Measurements from ENCODE around the gene PIGL.

The PIGL gene

DNA sequence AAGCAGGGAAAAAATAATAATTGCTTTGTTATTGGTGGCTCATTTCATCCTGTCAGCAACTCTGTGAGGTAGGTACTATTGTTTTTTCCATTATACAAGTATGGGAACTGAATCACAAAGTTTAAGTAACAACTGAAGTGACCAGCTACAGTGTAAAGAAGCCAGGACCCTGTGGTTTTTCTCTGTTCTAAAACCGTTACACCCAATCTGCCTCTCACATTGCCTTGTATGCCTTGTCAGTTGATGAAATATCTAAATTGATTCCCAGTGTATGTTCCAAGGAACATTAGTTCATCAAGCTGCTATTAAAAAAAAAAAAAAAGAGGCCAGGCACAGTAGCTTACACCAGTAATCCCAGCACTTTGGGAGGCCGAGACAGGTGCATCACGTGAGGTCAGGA, 5.4 kb downstream of the PIGL start:
- no peak for DNase-seq

DNA sequence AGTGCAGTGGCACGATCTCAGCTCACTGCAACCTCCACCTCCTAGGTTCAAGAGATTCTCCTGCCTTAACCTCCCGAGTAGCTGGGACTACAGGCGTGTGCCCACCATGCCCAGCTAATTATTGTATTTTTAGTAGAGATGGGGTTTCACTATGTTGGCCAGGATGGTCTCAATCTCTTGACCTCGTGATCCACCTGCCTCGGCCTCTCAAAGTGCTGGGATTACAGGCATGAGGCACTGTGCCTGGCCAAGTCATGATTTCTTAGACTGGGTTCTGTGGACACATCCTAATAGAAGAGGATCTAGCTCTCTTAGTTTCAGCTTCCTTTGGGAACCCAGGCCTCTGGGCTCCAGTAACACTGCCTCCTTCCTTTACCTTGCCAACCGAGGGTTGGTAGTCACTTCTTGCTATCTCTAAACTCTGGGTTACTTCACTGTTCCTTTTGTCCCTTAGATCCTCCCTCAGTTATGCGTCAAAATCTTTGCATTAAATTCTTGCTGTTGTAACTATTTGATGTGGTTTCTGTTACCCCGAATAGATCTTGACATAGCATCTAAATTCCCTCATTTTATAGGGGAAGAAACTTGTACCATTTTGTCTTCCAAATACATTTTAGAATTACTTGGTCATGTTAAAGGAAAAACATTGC, 13.0 kb downstream of the PIGL start:
- DNase-seq = peak in 1 of 5 experiments; percentile 23

DNA sequence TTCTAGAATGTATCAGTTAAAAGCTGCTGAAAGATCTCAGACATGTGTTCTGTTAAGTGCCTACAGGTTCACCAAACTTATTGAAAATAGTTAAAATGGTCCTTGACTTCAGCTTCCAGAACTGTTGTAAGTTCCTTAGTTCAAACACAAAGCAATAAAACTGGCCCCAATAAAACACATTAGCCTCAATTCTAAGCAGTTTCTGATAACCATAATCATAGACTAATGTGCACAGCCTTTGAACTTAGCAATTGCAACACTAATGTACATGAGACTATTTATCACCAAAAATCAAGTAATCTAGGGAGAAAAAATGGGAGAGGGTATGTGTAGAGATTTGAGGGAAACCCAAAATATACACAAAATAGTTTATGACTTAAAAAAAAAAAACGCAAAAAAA, 15.4 kb downstream of the PIGL start:
- DNase-seq = no peak

DNA sequence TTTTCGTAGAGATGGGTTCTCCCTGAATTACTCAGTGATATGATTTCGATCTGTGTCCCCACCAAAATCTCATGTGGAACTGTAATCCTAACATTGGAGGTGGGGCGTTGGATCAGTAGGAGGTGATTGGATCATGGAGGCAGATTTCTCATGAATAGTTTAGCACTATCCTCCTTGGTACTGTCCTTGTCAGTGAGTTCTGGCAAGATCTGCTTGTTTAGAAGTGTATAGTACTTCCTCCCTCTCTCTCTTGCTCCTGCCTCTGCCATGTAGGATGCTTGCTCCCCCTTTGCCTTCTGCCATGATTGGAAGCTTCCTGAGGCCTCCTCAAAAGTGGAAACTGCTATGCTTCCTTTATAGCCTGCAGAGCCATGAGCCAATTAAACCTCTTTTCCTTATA, 22.9 kb downstream of the PIGL start:
- DNase-seq = no peak

DNA sequence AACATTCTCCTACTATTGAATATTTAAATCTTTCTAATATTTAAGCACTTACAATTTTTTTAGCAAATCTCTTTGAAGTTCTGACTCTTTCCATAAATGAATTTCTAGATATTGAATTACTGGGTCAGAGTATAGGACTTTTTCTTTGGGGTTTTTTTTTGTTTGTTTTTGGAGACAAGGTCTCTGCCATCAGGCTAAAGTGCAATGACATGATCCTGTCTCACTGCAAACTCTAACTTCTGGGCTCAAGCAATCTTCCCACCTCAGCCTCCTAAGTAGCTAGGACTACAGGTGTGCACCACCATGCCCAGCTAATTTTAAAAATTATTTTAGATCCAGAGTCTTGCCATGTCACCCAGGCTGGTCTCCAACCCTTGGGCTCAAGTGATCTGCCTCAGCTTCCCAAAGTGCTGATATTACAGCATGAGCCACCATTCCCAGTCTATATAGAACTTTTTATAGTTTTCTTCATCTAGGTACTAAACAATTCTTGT, 24.9 kb downstream of the PIGL start:
- DNase-seq = no peak

DNA sequence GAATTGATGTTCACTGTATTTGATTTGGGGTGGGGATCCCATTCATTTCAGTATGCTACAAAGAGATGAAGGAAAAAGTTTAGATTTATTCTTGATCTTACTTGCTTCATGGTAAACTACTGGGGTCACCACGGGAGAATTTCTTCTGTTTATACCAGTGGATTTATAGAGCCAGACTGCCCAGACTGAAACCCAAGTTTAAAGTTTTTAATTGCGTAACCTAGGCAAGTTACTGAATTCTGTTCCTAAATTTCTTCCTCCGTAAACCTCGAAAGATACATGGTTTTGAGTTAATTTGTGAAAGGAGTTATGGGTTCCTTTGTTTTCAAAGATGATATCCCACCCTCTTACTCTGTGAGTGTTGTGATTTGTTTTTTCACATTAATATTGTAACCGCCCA, 26.4 kb downstream of the PIGL start:
- no peak for DNase-seq

DNA sequence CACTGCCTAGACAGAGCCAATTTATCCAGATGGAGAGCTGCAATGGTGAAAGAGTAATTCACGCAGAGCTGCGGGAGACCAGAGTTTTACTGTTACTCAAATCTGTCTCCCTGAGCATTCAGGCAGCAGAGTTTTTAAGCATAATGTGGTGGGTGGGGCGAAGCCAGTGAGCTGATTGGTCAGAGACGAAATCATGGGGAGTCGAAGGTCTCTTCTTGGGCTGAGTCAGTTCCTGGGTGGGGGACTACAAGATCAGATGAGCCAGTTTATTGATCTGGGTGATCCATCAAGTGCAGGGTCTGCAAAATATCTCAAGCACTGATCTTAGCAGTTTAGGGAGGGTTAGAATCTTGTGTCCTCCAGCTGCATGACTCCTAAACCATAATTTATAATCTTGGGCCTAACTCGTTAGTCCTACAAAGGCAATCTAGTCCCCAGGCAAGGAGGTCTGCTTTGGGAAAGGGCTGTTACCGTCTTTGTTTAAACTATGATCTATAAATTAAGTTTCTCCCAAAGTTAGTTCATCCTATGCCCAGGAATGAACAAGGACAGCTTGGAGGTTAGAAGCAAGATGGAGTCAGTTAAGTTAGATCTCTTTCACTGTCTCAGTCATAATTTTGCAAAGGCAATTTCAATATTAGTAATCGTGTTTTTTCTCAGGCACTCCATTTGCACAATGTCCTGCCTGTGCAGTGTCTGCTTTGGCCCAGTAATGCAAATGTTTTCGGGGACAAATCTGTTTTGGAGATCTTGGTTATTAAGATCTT, 27.0 kb downstream of the PIGL start:
- peak in 1 of 5 experiments; percentile 73 for DNase-seq

DNA sequence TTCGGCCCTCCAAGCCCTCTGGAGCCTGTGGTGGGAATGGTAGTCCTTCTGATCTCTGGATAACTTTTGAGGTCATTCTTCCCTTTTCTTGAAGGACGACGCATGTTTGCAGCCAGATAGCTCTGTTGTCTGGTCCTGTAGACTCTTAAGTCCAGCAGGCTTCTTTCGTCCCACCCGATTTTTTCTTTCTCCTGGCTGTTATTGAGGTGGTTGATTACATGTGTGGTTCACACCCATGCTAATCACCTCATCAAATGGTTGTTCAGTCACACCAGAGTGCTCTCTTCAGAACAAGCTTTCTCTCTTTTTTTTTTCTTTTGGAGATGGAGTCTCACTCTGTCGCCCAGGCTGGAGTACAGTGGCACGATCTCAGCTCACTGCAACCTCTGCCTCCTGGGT, 30.6 kb downstream of the PIGL start:
- DNase-seq = no peak

DNA sequence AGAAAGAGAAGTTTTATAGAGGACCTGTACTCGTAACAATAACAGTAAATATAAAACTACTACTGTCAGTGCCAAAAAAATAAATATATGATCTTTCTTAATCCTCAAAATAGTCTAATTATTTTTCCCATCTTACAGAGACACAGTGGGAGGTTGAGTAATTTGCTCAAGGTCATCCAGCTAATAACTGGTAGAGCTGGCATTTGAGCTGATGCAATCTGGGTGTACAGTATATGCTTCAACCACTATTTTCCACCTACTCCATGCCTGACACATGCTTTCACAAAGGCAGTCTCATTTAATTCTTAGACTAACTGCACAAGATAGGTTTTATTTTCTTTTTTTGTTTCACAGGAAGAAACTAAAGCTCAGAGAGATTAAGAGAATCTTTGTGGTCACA, 33.6 kb downstream of the PIGL start:
- no peak for DNase-seq

DNA sequence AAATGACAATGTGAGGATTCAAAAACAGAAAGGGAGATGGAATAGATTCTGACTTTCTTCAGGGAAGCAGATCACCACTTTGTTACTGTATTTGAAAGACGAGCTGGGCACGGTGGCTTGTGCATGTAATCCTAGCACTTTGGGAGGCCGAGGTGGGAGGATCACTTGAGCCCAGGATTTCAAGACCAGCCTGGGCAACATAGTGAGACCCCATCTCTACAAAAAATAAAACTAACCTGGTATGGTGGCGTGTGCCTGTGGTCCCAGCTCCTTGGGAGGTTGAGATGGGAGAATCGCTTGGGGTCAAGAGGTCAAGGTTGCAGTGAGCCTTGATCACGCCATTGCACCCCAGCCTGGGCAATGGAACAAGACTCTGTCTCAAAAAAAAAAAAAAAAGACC, 34.0 kb downstream of the PIGL start:
- DNase-seq = no peak

DNA sequence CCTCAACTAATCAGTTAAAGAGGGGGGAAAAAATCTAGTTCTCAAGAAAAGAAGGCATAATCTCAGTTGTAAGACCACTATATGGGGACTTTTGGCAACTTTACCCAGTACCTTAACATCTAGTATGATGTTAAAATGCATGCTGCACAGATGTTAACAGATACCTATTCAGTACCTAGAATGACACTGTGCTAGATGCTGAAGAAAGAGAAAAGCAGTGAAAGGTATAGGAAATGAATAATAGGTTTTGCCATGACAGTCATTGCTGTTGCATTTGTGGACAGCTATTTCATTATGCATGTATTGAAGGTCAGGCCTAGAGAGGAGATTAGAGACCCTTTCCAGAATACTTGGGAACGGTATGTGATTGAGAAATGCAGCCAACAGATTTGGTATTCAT, 34.5 kb downstream of the PIGL start:
- no peak for DNase-seq

DNA sequence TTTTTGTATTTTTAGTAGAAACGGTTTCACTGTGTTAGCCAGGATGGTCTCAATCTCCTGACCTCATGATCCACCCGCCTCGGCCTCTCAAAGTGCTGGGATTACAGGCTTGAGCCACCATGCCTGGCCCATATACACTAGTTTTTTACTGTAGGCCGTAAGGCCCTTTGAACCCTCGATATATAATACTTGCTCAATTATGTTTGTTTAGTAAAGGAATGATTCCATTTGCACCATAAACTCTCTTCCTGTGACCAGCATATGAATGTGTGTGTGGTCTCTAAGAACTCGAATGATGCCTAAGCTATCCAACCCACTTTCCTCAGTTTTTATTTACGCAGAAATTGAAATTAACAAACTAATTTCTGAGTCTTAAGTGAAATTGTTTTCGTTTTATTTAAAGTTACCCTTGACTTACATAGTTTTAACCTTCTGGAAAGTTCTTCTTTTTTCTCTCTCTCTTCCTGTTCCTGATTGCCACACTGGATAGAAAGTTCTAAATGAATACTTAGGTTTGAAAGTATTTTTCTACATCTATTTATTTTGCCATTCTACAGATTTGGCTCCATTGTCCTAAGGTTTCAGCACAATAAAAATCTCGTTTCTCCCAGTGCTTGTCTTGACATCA, 37.9 kb downstream of the PIGL start:
- DNase-seq = no peak

DNA sequence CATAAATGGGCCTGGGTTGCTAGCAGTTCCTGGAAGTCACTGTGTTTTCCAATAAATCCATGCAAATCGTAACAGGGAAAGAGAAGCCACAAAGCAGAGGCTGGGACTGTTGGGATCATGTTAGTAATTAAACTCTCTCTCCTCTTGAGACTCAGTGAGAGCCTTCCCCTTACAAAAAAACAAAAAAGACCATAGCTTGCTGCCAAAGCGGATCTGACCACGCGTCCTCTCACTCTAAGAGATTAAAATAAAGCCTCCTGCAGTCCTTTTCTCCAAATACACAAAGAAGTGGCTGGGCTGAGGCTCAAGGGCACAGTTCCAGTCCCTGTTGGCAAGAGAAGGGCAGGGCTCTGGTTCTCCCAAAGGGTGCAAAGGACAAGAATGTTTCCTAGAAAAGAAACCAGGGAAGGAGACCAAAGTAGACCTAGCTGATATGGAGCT, 38.5 kb downstream of the PIGL start:
- no peak for DNase-seq

DNA sequence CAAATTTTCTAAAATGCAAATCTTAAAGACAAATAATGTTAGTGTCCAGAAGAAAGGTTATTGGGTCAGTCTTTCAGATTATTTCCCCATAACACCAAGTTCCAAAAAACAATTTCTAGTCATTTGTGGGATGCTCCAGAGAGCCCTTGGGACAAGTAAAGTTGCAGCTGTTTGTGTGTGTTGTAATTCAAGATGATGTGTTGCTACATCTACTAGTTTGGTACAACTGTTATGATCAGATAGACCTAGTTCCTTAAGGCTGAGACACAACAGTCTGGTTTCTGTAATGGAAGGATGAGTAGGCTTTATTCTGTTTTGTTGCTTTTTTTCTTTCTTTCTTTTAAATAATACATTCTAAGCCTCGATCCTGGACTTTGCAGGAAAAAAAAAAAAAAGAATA, 41.9 kb downstream of the PIGL start:
- DNase-seq = no peak

DNA sequence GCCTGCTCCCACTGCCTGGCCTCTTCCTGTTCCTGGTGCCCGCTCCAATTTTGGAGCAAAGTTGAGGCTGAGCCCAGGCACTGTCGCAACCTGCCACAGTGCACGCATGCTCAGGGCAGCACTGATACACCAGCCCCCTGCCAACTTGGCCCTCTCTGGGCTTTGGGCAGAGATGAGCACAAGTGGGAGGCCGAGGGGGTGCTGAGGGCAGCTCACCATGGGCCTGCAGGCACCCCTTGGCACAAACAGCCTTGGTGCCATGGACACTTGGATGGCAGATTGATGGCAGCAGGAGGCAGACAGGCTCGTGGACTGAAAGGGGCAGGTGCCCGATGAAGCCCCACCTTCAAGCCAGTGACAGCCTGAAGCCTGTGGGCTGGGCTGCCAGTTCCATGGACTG, 42.9 kb downstream of the PIGL start:
- no peak for DNase-seq

DNA sequence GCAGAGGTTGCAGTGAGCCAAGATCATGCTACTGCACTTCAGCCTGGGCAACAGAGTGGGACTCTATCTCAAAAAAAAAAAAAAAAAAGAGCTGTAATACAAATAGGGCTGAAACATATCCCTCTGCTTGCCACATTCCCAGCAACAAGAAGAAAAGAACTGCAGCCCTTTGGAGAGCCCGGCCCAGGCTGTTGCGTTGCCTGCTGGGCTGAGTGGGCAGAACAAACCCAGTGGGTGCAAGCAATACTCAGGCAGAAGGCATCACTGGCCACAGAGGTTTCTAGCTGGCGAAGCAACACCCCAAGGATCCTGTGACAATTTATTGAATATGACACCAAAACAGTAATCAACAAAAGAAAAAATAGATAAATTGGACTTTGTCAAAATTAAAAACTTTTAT, 44.0 kb downstream of the PIGL start:
- DNase-seq = no peak

DNA sequence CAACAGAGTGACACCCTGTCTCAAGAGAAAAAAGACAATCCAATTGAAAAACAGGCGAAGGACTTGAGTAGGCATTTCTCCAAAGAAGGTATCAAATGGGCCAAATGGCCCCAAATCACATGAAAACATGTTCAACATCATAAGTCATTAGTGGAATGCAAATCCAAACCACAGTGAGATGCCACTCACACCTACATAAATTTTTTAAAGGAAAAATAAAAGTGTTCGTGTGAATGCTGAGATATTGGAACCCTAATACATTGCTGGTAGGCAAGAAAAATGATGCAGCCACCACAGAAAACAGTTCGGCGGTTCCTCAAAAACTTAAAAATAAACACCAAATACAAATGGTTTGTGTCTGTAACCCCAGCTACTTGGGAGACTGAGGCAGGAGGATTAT, 45.2 kb downstream of the PIGL start:
- DNase-seq = no peak

DNA sequence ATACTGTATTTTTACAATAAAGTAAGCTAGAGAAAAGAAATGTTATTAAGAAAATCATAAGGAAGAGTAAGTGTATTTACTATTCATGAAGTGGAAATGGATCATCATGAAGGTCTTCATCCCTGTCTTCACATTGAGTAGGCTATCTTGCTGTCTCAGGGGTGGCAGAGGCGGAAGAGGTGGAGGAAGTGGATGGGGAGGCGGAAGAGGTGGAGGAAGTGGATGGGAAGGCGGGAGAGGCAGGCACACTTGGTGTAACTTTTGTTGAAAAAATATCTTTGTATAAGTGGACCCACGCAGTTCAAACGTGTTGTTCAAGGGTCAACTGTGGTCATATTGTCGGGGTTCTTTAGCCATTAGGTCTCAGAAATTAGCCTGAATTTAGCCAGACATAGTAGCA, 50.2 kb downstream of the PIGL start:
- DNase-seq = no peak

DNA sequence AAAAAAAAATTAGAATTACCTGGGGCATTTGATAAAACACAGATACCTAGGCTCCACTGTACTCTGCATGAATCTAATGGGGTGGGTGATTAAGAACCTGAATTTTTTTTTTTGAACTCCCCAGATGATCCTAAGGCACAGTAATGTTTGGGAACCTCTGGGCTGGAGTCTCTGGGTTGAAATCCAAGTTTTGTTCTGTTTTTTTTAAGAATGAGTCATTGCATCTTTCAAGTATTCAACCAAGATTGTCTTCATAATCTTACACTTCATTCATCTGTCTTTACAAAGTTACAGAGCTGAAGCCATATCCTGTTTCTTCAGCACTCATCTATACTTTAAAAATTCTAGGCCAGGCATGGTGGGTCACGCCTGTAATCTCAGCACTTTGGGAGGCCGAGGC, 52.6 kb downstream of the PIGL start:
- no peak for DNase-seq

DNA sequence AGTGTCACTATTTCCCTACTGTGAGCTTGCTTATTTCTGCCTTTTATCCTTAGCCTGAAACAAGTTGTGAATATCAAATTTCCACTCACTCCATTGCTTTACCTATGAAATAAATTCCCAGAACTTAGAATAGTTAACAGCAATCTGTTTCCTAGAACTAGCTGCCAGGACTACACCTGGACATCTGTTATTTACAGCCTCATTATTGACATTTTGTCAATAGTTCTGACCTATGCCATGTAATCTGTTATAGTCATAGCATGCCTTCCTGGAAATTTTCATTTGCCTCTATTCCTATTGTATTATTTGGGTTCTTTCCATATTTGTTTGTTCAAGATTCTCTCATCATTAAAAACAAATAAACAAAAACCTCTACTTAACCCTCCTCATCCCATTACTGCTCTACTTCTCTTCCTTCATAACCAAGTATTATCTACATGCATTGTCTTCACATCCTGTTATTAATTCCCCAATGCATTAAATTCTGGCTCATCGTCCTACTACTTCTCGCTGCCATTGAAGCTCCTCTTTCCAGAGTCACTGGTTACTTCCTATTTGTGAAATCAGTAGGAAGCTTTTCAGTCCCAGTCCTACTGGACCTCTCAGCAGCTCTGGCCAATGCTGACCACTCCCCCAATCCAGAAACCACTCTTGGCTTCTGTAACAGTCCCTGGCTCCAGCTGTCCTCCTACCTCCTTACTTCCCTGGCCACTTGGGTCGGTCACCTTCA, 55.3 kb downstream of the PIGL start:
- DNase-seq = no peak

DNA sequence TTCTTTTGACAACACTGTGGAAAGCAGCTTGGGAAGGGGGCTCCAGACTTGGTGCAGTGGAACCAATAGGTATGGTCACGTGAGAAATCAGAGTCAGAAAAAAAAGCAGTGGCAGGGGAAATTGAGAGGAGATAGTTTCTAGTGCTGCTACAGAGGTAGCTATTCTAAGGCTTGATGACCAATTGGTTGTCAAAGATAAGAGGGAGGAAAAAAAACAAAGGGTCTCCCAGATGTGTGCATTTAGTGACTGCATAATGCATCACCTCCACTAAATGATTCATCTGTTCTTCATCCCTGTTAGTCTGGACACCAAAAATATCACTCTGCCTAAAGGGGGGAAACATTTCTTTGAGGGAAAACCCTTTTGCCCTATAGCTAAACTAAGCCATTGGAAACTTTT, 56.5 kb downstream of the PIGL start:
- DNase-seq = no peak

DNA sequence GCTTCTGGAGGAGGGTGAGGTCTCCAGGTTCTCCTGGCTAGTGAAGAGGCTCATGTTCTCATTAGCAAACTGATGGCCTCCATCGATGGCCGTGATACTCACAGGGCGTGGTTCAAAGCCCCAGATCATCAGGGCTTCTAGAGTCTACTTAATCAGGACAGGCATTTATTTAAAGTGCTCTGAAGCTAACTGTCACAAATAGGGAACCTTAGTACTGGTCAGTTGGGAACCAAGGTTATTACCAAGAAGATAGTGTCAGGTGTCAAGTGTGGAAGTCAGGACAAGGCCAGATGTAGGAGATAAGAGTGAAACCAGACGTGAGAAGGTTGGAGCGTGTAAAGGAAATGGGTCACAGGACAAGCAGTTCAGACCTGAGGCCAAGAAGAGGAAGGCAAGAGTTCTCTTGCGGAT, 56.9 kb downstream of the PIGL start:
- DNase-seq = no peak

DNA sequence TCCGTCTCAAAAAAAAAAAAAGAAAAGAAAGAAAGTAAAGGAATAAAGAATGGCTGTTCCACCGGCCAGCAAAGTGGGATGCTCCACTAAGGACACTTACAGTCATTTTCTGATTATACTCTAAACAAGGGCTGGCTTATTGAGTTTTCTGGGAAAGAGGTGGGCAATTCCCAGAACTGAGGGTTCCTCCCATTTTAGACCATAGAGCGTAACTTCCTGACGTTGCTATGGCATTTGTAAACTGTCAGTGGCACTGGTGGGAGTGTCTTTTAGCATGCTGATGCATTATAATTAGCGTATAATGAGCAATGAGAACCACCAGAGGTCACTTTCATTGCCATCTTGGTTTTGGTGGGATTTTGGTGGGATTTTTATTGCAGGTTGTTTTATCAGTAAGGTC, 58.0 kb downstream of the PIGL start:
- no peak for DNase-seq
